ENCODE results near the gene MYL12B.

Gene MYL12B

GRCh38 chr18:3236470-3236869 lies 25.5 kb upstream of the MYL12B start:
- DNase-seq = no peak

GRCh38 chr18:3238742-3239141 lies 23.2 kb upstream of the MYL12B start:
- no peak for DNase-seq

GRCh38 chr18:3245185-3245564 lies 16.8 kb upstream of the MYL12B start:
- DNase-seq = no peak

DNA sequence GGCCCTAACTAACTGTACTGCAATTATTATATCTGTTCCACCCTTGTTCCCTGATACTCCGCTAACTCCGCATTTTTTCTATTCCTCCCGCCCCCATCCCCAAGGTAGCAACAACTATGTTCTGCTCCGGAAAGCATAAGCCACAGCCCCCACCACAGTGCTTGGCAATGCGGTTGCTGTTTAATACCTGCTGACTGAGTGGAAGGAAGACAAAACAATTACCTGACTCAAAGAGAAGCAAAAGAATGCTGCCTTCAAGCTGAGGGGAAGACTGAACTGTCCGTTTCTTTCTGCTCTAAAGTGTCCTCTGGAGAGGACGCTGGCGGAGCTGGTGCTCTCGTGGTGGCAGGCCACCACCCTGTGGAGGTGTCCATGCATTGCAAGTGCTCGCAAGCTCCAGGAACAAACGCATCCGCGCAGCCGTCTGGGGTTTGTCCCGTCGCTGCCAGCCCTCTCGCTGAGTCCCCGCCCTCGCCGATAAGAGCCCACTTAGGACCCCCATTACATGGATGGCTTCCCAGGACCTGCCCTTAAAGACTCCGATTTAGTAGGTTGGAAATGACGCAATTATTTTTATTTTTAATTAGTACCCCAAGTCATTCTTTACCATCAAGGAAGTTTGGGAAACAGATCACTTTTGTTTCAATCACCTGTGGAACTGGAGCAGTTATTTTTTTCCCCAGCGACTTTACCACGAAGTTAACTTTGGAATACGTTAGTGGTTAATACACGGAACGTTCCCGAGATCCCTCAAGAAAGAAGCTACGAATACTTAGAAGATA lies 15.9 kb upstream of the MYL12B start:
- DNase-seq = peak; percentile 43

DNA sequence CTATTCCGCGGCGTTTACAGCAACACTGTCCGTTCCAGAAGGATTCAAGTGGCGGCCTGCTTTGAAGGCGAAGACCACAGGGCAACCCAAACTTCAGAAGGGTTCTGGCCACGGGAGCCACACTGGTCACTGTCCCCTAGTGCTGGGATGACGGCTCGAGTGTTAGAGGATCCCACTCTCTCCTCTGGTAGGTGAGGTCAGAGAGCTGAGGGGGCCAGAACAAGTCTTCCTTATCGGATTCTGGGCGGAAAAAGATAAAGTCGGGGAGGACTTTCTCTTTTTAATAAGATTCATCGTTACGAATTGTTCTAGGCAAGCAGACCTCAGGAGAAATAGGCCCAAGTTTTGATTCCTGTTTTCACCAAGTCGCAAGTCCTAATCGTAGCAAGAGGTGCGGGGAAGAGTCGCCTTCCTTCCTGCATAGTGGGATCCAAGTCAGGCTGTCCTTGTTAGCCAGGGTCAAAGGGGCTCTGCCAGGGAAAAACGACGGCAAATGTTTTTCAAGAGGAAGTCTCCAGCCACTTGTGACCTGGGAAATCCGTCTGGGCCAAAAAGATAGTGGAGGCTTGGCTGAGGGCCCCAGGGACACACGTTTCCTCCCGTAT lies 15.2 kb upstream of the MYL12B start:
- no peak for DNase-seq

- peak; percentile 83 for DNase-seq
These were observed 14.5 kb upstream of the MYL12B start, which contains the start of gene MYL12A for GRCh38 chr18:3247240-3248061. Gene MYL12A (plus strand): TSS chr18:3247801. CDS start chr18:3253248, 5,447 bp downstream.

DNA sequence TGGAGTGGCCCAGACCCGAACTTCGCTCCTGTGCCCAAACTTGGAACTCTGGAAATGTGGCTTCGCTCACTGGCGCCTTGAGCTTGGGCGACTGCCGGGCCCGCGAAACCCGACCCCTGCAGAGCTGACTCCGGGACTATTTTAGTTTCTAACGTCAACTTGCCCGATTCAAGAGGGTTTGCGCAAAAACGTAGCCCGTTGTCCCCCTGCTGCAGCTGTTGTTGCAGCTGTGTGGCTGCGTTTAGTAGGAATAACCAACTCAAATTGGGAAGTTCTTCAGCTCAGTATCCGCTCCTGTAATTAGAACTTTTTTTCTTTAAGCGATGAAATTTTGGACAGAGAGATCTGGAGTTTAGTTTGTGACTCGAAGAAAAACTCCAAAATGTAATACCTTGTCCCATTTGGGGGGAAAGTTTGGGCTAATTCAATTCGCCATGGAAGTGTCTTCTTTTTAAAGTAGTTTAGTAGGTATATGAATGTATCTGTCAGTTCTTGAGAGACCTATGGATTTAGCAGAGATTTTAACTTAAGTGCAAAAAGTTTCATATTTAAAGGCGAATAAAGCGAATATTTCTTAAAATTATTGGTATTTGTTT lies 13.8 kb upstream of the MYL12B start:
- no peak for DNase-seq

GRCh38 chr18:3248658-3249359 lies 13.1 kb upstream of the MYL12B start:
- no peak for DNase-seq

DNA sequence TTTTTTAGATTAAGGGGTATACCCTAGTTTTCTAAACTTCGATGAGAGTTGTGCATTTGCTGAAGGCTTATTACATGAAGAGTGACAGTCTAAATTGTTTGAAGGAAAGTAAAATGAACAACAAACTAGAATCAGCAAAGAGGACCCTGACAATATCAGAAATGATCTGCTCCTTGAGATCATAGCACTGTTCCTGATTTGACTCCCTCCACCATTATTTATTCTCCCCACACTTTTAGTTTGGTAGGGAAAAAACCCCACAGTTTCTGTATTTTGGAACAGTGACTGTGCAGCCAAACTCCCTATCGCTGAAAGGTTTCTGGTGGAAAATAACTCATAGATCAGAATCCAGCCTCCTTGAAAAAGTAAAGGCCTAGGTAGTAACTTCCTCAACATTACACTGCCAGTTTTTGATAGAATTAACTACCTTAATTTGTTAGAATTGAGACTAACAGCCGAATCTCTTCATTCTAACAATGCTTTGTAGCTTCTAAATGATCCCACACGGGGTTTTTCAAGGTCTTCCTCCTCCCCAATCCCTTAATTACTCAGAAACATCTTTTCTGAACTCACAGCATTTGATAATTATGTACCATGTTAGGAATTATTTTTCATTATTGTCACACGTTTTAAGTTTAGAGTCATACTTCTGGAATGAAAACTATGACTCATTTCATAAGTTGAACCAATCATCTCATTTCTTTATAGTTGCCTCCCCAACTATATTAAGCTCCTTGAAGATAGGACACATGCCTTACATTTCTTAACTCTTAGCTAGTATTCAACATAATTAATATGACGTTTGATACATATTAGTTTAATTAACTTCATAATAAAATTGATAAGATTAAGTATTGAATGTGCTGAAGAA lies 11.5 kb upstream of the MYL12B start:
- DNase-seq = no peak

GRCh38 chr18:3251249-3251962 lies 10.5 kb upstream of the MYL12B start:
- no peak for DNase-seq

DNA sequence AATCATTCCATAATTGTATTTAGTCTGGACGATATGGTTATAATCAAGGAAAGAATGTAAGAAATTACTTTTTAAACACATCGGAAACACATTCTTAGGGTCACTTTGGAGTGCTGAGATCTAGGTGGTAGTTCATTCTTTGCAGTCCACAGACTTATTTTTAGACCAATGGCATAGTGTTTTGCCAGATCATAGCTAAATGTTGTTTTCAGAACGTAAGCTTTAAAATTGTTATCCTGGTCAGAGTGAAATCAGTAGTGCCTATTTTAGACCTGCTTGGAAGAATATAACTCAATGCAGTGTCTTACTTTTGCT lies 10.0 kb upstream of the MYL12B start:
- DNase-seq = no peak

- DNase-seq = no peak
These were observed 9.1 kb upstream of the MYL12B start for GRCh38 chr18:3252843-3253242.

- no peak for DNase-seq
These were observed 7.2 kb upstream of the MYL12B start for GRCh38 chr18:3254725-3255124.

GRCh38 chr18:3255611-3256165 lies 6.2 kb upstream of the MYL12B start:
- DNase-seq = no peak

DNA sequence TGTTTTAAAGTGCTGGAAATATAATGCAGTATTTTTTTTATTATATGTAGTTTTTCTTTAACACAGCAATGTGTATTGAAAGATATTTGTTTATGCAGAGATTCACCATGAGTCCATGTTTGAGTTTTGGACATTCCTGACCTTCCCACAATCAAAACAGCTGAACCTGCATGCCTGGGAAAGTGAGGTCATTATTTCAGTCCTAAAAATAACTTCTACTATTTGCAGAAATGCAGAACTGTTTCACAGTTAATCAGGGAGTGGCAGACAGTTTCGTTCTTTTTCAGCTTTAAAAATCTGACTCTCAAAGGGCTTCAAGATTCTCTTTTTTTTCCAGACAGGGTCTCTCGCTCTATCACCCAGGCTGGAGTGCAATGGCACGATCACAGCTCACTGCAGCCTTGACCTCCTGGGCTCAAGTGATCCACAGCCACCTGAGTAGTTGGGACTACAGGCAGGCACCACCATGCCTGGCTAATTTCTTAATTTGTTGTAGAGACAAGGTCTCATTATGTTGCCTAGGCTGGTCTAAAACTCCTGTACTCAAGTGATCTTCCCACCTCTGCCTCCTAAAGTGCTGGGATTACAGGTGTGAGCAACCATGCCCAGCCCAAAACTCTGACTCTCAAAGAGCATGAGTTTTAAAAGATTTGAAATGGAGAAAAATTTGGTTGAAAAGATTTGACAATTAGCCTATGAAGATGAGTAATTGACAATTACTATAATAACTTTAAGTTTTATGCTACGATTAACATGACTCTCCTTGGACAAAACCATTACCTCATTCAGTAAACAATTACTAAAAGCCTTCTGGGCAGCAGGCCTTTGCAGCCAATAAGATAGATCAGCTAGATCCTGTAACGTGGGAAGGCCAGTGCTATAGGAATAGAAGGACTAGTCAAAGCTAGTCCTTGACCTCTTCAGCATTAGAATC lies 5.0 kb upstream of the MYL12B start:
- no peak for DNase-seq

- no peak for DNase-seq
These were observed 4.3 kb upstream of the MYL12B start for GRCh38 chr18:3257627-3258120.

GRCh38 chr18:3260995-3261372 lies 949 bp upstream of the MYL12B start:
- DNase-seq = no peak

DNA sequence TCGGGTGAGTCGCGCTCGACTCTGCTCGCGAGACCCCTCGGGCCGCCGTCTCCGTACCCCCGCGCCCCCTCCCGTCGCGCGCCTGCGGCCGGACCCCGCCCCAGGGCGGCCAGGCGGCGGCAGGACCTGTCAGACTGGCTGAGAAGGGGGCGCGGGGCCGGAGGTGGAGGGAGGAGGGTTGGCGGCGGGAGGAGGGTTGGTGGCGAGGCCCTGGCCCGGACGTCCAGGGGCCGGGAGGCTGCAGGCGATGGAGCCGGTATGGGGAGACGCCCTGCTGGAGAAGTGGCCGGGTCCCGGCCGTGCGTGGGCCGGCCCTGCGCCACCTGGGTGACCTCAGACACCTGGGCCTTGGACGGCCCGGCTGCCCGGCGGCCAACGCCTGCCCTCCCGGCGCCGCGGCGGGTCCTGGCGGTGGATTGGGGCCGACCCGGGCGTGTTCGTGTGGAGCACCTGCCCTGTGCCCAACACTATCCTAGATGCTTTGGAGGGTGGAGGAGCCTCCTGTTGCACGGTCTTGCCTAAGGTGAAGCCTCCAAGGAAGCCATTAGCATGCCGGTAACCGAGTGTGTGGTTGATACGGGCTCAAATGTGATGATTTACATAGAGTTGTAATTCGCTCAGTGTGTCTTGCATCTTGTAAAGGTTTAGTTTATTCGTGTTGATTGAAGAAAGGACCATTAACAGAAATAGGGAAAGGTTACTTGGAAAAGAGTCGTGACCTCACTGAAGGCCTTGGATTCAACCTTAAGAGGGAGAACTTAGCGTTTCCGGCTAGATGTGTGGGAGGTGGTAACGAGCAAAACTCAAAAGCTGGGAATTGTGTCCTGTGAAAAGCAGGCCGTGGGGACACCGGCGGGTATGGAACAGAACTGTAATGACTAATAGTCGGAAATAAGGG lies 550 bp downstream of the MYL12B start:
- no peak for DNase-seq
